Endothelial cell of umbilical vein (primary cell): ENCODE measurements around the gene SLC6A18. TPM values are rescaled to one million over a fixed set of nuclear protein-coding genes. Genes with fewer than 3 reads are reported as not detected.

Experiments
- BruUV-seq: library from RNA; stranded (reverse); fragments of 400-500 nt; replicated peaks from 2 replicates; lab custom pipeline; 2021; lab: Mats Ljungman, UMichigan
- CTCF ChIA-PET: fragments of 300-600, 350-600 bp; sonication (Branson Sonifier 250); formaldehyde crosslinking; loops from one replicate; lab custom pipeline; 2021; ENCODE audit warnings: antibody characterized with exemption, inconsistent platforms; lab: Charles Lee
- POLR2A ChIA-PET: fragments of 300-600, 350-600 bp; sonication (Branson Sonifier 250); formaldehyde crosslinking; loops from one replicate; lab custom pipeline; 2021; ENCODE audit warnings: antibody characterized with exemption, inconsistent platforms; lab: Charles Lee
- DNase-seq: peaks from one replicate; pipeline ENCODE4 v3.0.0-alpha.2; 2011; ENCODE audit warnings: low read depth, low spot score
- FAIRE-seq: peaks from 2 replicates; lab custom pipeline; 2011; peaks lifted over from hg19 to GRCh38; lab: Jason Lieb, UNC
- H2AFZ ChIP-seq: 2 replicates; pipeline ENCODE4 v1.6.0; 2012; ENCODE audit warnings: low read depth, low read length, control low read depth, inconsistent platforms
- H3K27ac ChIP-seq: 2 replicates; pipeline ENCODE4 v1.5.1; 2011; ENCODE audit warnings: low read depth, mild to moderate bottlenecking, control low read depth, low read length, moderate library complexity; ENCODE audit not compliant: insufficient read depth
- H3K27me3 ChIP-seq, 2 experiments: 2 replicates each; pipeline versions ENCODE4 v1.6.0 to v1.6.1; 2011; ENCODE audit warnings: low read length in 2 of 2, mixed read lengths in 1 of 2; ENCODE audit not compliant: control insufficient read depth in 2 of 2, insufficient read depth in 2 of 2
- H3K36me3 ChIP-seq, 2 experiments: 2 replicates in 1 of 2; 3 replicates in 1 of 2; pipeline ENCODE4 v1.5.1; 2011; ENCODE audit warnings: low read length in 2 of 2, mild to moderate bottlenecking in 1 of 2, moderate library complexity in 1 of 2; ENCODE audit not compliant: control insufficient read depth in 2 of 2, insufficient read depth in 2 of 2; ENCODE audit errors: extremely low read depth in 1 of 2
- H3K4me1 ChIP-seq: 3 replicates; pipeline ENCODE4 v1.5.1; 2011; ENCODE audit warnings: mild to moderate bottlenecking, low read length; ENCODE audit not compliant: control insufficient read depth, insufficient read depth; ENCODE audit errors: extremely low read depth
- H3K4me2 ChIP-seq: 2 replicates; pipeline ENCODE4 v1.6.1; 2011; ENCODE audit warnings: low read length, control low read depth, mixed read lengths; ENCODE audit not compliant: insufficient read depth
- H3K4me3 ChIP-seq, 3 experiments: fragments of 200-600 bp in 1 of 3; sonication (generic), shearing (Covaris generic) in 1 of 3; replicated peaks in 1 of 3; 2 replicates each; pipeline ENCODE4 v1.5.1; 2011 to 2016; ENCODE audit warnings: control low read depth in 3 of 3, low read length in 3 of 3, mild to moderate bottlenecking in 2 of 3, inconsistent platforms in 1 of 3, low read depth in 1 of 3, moderate library complexity in 1 of 3; ENCODE audit not compliant: insufficient read depth in 1 of 3
- H3K79me2 ChIP-seq: 2 replicates; pipeline ENCODE4 v1.6.0; 2012; ENCODE audit warnings: low read length, inconsistent platforms; ENCODE audit not compliant: control insufficient read depth, insufficient read depth
- H3K9ac ChIP-seq: replicated peaks from 2 replicates; pipeline ENCODE3; 2011; ENCODE audit warnings: low read length, control low read depth; ENCODE audit not compliant: insufficient read depth; ENCODE audit errors: extremely low read depth
- H3K9me1 ChIP-seq: replicated peaks from 3 replicates; pipeline ENCODE4 v1.6.0; 2011; ENCODE audit warnings: mild to moderate bottlenecking, low read length; ENCODE audit not compliant: control insufficient read depth, insufficient read depth; ENCODE audit errors: extremely low read depth
- H3K9me3 ChIP-seq: replicated peaks from 2 replicates; pipeline ENCODE4 v1.5.1; 2012; ENCODE audit warnings: low read length, inconsistent platforms; ENCODE audit not compliant: control insufficient read depth, insufficient read depth
- H4K20me1 ChIP-seq: replicated peaks from 2 replicates; pipeline ENCODE3; 2011; ENCODE audit warnings: mild to moderate bottlenecking, low read length; ENCODE audit not compliant: control insufficient read depth, insufficient read depth; ENCODE audit errors: extremely low read depth
- CTCF ChIP-seq, 2 donors: IDR thresholded peaks; 1 replicate in 1 of 2; 2 replicates in 1 of 2; pipeline ENCODE4 v1.5.1; 2011; ENCODE audit warnings: low read length in 2 of 2, mild to moderate bottlenecking in 2 of 2, moderate library complexity in 2 of 2, control low read depth in 1 of 2, inconsistent platforms in 1 of 2, low read depth in 1 of 2; ENCODE audit not compliant: insufficient read depth in 1 of 2; ENCODE audit errors: extremely low read depth in 1 of 2
- EZH2 ChIP-seq: IDR thresholded peaks from 2 replicates; pipeline ENCODE4 v1.6.1; 2012; ENCODE audit warnings: borderline replicate concordance, low read depth, mild to moderate bottlenecking, moderate library complexity, low read length, inconsistent platforms; ENCODE audit not compliant: severe bottlenecking
- FOS ChIP-seq: IDR thresholded peaks from 2 replicates; pipeline ENCODE4 v1.6.1; 2011; ENCODE audit warnings: mild to moderate bottlenecking, low read length, moderate library complexity, borderline replicate concordance; ENCODE audit not compliant: insufficient read depth
- GATA2 ChIP-seq: IDR thresholded peaks from 2 replicates; pipeline ENCODE4 v1.7.0; 2011; ENCODE audit warnings: low read depth, mild to moderate bottlenecking, moderate library complexity, mixed read lengths, low read length; ENCODE audit not compliant: insufficient read length, insufficient read depth
- JUN ChIP-seq: IDR thresholded peaks from 2 replicates; pipeline ENCODE4 v1.6.1; 2011; ENCODE audit warnings: borderline replicate concordance, low read depth; ENCODE audit not compliant: insufficient read length, insufficient read depth
- MAX ChIP-seq: IDR thresholded peaks from 2 replicates; pipeline ENCODE4 v1.6.1; 2011; ENCODE audit not compliant: insufficient read depth, insufficient read length
- MYC ChIP-seq: IDR thresholded peaks from one replicate; pipeline ENCODE4 v1.6.1; 2011; ENCODE audit warnings: mild to moderate bottlenecking, low read depth, low read length
- POLR2A ChIP-seq: IDR thresholded peaks from 2 replicates; pipeline ENCODE4 v1.6.1; 2012; ENCODE audit warnings: low read depth, mild to moderate bottlenecking, control low read depth, low read length
- POLR2AphosphoS5 ChIP-seq: IDR thresholded peaks from 2 replicates; pipeline ENCODE4 v1.6.1; 2012; ENCODE audit warnings: low read depth, mild to moderate bottlenecking, control low read depth, low read length, moderate library complexity; ENCODE audit not compliant: insufficient read depth
- dilution Hi-C: fragments of 300-500 bp; cut with MboI; formaldehyde crosslinking; loops from one replicate; pipeline ENCODE4 v1.15.0; 2019; ENCODE audit warnings: low sequenced_read_pairs; ENCODE audit not compliant: extremely low pct_ligation_motif_present
- intact Hi-C: fragments of 100-400 bp; cut with micrococcal nuclease; formaldehyde crosslinking; loops from one replicate; pipeline ENCODE4 v1.10.0; 2022
- polyA plus RNA-seq, 4 experiments: library from polyadenylated mRNA; depleted of rRNA in 3 of 4; stranded (reverse) in 3 of 4; unstranded in 1 of 4; fragments of >200 nt; gene quantifications; 2 replicates each; pipeline versions ENCODE4 v1.2.1 to v1.2.3, GENCODE V29; 2011 to 2012; ENCODE audit warnings: missing spikeins in 1 of 4
- total RNA-seq: library from RNA; stranded (reverse); gene quantifications from 2 replicates; pipeline ENCODE4 v1.2.3, GENCODE V29; 2021

The SLC6A18 gene
- total and polyA plus RNA-seq, 2 donors (not counting 3 experiments of a cell fraction or from before 2014, with no cell fraction given), result not detected

- H3K9ac ChIP-seq, result no peak overlapping the region
- BruUV-seq, result no TSS peak
- ChIA-PET POLR2A (no interaction called here), CTCF (no interaction called here)
- H3K27ac ChIP-seq, result no peak overlapping the region
- H3K4me3 ChIP-seq, result no peak overlapping the region
- DNase-seq (no peak), FAIRE-seq (no peak)
- no peaks in the 10 kb centered on the region for H3K9me1 ChIP-seq
- H3K36me3 ChIP-seq, result no peaks in the 10 kb centered on the region
- intact Hi-C loops, result no loop called here
- H3K79me2 ChIP-seq, result no peaks in the 10 kb centered on the region
- dilution Hi-C loops, result no loop called here
- H4K20me1 ChIP-seq, result no peaks in the 10 kb centered on the region
- H3K9me3 ChIP-seq, result no peaks in the 10 kb centered on the region
- H2AFZ ChIP-seq, result no peak overlapping the region
- no peak for TF ChIP-seq POLR2A
- no peak for TF ChIP-seq MAX
- TF ChIP-seq CTCF (IDR thresholded peaks at IDR 0.05; ENCODE audit: extremely low read depth in 1 of 2, insufficient read depth in 1 of 2, low read depth in 1 of 2, low read length in 2 of 2), result no peak
- TF ChIP-seq MYC, result no peak
- TF ChIP-seq JUN, result no peak
- no peak for TF ChIP-seq GATA2
- TF ChIP-seq POLR2AphosphoS5, result no peak
- TF ChIP-seq FOS, result no peak
- no peak for TF ChIP-seq EZH2
- H3K4me2 ChIP-seq, result no peak overlapping the region
- no peaks in the 10 kb centered on the region for H3K4me1 ChIP-seq
- H3K27me3 ChIP-seq, result no peaks in the 10 kb centered on the region
Measured at GRCh38 chr5:1270933-1271914, 46.0 kb downstream of the SLC6A18 start.
